DOHH2 (cell line): ENCODE results near the gene CBLB.

Experiments used
- H3F3A ChIP-seq: fragments of 200-600 bp; sonication (generic), shearing (Covaris generic); 2 replicates; pipeline ENCODE4 v1.6.0; 2016; ENCODE audit warnings: antibody characterized with exemption, mild to moderate bottlenecking; ENCODE audit not compliant: control insufficient read depth, insufficient read depth
- H3K27ac ChIP-seq: fragments of 200-600 bp; sonication (generic); 2 replicates; pipeline ENCODE4 v1.5.1; 2014; ENCODE audit warnings: low read depth, mild to moderate bottlenecking, low read length, moderate library complexity
- H3K27me3 ChIP-seq: fragments of 200-600 bp; sonication (generic); 2 replicates; pipeline ENCODE4 v1.6.1; 2014; ENCODE audit warnings: mild to moderate bottlenecking, low read length, mixed read lengths; ENCODE audit not compliant: control insufficient read depth
- H3K36me3 ChIP-seq: fragments of 200-600 bp; sonication (generic); 2 replicates; pipeline ENCODE4 v1.6.1; 2014; ENCODE audit warnings: mild to moderate bottlenecking, low read length, moderate library complexity, mixed read lengths; ENCODE audit not compliant: control insufficient read depth
- H3K4me1 ChIP-seq: fragments of 200-600 bp; sonication (generic); 2 replicates; pipeline ENCODE4 v1.6.1; 2014; ENCODE audit warnings: mild to moderate bottlenecking, low read length, mixed read lengths; ENCODE audit not compliant: control insufficient read depth
- H3K4me2 ChIP-seq: fragments of 200-600 bp; sonication (generic); 2 replicates; pipeline ENCODE4 v1.6.0; 2014; ENCODE audit warnings: mild to moderate bottlenecking, low read length, moderate library complexity
- H3K4me3 ChIP-seq: fragments of 200-600 bp; sonication (generic); 2 replicates; pipeline ENCODE4 v1.5.1; 2014; ENCODE audit warnings: mild to moderate bottlenecking, low read length, mixed read lengths
- H3K79me2 ChIP-seq: fragments of 200-600 bp; sonication (generic); 2 replicates; pipeline ENCODE4 v1.6.1; 2014; ENCODE audit warnings: mild to moderate bottlenecking, low read length, mixed read lengths; ENCODE audit not compliant: control insufficient read depth
- H3K9me2 ChIP-seq: fragments of 200-600 bp; sonication (generic); replicated peaks from 2 replicates; pipeline ENCODE4 v1.6.1; 2014; ENCODE audit warnings: mild to moderate bottlenecking, low read length, mixed read lengths; ENCODE audit not compliant: control insufficient read depth
- H3K9me3 ChIP-seq: fragments of 200-600 bp; sonication (generic); 2 replicates; pipeline ENCODE4 v1.6.1; 2014; ENCODE audit warnings: antibody characterized with exemption, low read length, mixed read lengths; ENCODE audit not compliant: control insufficient read depth, insufficient read depth
- H4K20me1 ChIP-seq: fragments of 200-600 bp; sonication (generic); 2 replicates; pipeline ENCODE4 v1.6.0; 2014; ENCODE audit warnings: low read depth, mild to moderate bottlenecking, antibody characterized with exemption, low read length, moderate library complexity; ENCODE audit not compliant: control insufficient read depth, insufficient read depth
- CTCF ChIP-seq: fragments of 200-600 bp; sonication (generic); IDR thresholded peaks from one replicate; pipeline ENCODE4 v1.5.1; 2014; ENCODE audit warnings: antibody characterized with exemption, mild to moderate bottlenecking, low read depth, low read length; ENCODE audit not compliant: poor library complexity, severe bottlenecking
- EZH2phosphoT487 ChIP-seq: fragments of 200-600 bp; sonication (generic); IDR thresholded peaks from 2 replicates; pipeline ENCODE4 v1.6.1; 2017; ENCODE audit warnings: borderline replicate concordance, mild to moderate bottlenecking, antibody characterized with exemption, low read length, moderate library complexity, mixed read lengths

The CBLB gene

GRCh38 chr3:105722943-105723556, 145.8 kb downstream of the CBLB start:
- Histone ChIP-seq H3K27ac (peak overlapping the region; percentile 86), H3F3A (peaks cover 6% of the 10 kb centered on the region)
- TF ChIP-seq CTCF (no peak), EZH2phosphoT487 (no peak)

GRCh38 chr3:105719791-105720190, 149.0 kb downstream of the CBLB start:
- H3K9me2 ChIP-seq: no peaks in the 10 kb centered on the region
- TF ChIP-seq EZH2phosphoT487 (no peak), CTCF (no peak)

More at GRCh38 chr3:105722943-105723556, 145.8 kb downstream of the CBLB start:
- peak overlapping the region; percentile 63 for H3K4me2 ChIP-seq
- no peaks in the 10 kb centered on the region for H3K27me3 ChIP-seq
- H3K36me3 ChIP-seq: peaks cover 25% of the 10 kb centered on the region
- H3K9me2 ChIP-seq: no peaks in the 10 kb centered on the region
- H3K79me2 ChIP-seq: no peaks in the 10 kb centered on the region
- peak overlapping the region; percentile 36 for H3K4me3 ChIP-seq
- H4K20me1 ChIP-seq: no peaks in the 10 kb centered on the region
- no peaks in the 10 kb centered on the region for H3K9me3 ChIP-seq
- H3K4me1 ChIP-seq: peaks cover 36% of the 10 kb centered on the region

GRCh38 chr3:105715372-105715771, 153.4 kb downstream of the CBLB start:
- TF ChIP-seq CTCF (no peak), EZH2phosphoT487 (no peak)
- 0 out of 2 replicates have a peak, but pooled peaks cover 2% of the 10 kb centered on the region for H3F3A ChIP-seq
- no peak overlapping the region for H3K4me2 ChIP-seq
- no peaks in the 10 kb centered on the region for H3K79me2 ChIP-seq
- no peaks in the 10 kb centered on the region for H3K9me3 ChIP-seq
- no peaks in the 10 kb centered on the region for H3K27me3 ChIP-seq
- no peaks in the 10 kb centered on the region for H3K4me1 ChIP-seq
- no peaks in the 10 kb centered on the region for H4K20me1 ChIP-seq
- H3K4me3 ChIP-seq: no peak overlapping the region
- H3K9me2 ChIP-seq: no peaks in the 10 kb centered on the region
- no peak overlapping the region for H3K27ac ChIP-seq
- peaks cover 52% of the 10 kb centered on the region for H3K36me3 ChIP-seq

More at GRCh38 chr3:105719791-105720190, 149.0 kb downstream of the CBLB start:
- H3K79me2 ChIP-seq: no peaks in the 10 kb centered on the region
- H3K36me3 ChIP-seq: peaks cover 37% of the 10 kb centered on the region
- peaks cover 6% of the 10 kb centered on the region; the same call in 1 of the 2 replicates for H3F3A ChIP-seq
- no peaks in the 10 kb centered on the region for H4K20me1 ChIP-seq
- no peak overlapping the region for H3K4me3 ChIP-seq
- H3K4me2 ChIP-seq: no peak overlapping the region
- H3K27ac ChIP-seq: no peak overlapping the region
- H3K27me3 ChIP-seq: no peaks in the 10 kb centered on the region
- H3K4me1 ChIP-seq: peaks cover 30% of the 10 kb centered on the region
- no peaks in the 10 kb centered on the region for H3K9me3 ChIP-seq
